MM.1S (cell line): ENCODE data around the gene FOSB.

Experiments
- CTCF ChIP-seq: fragments of 300-600 bp; sonication (generic); IDR thresholded peaks from 2 replicates; pipeline ENCODE4 v1.5.1; 2016; ENCODE audit warnings: antibody characterized with exemption, low read length, mixed read lengths
- EZH2 ChIP-seq: fragments of 300-600 bp; sonication (generic); optimal IDR thresholded peaks from 2 replicates; pipeline ENCODE3; 2017; ENCODE audit warnings: low read depth, mild to moderate bottlenecking, antibody characterized with exemption, low read length, mixed read lengths
- EZH2phosphoT487 ChIP-seq: fragments of 300-600 bp; sonication (generic); IDR thresholded peaks from 2 replicates; pipeline ENCODE4 v1.6.1; 2018; ENCODE audit warnings: antibody characterized with exemption, low read length

- TF ChIP-seq CTCF (no peak), EZH2 (no peak), EZH2phosphoT487 (no peak)
Measured at GRCh38 chr19:45509692-45510015, 41.9 kb downstream of the FOSB start.
